Measurements from ENCODE around the gene ATP8B3.

The ATP8B3 gene

GRCh38 chr19:1767464-1767933, 44.6 kb downstream of the ATP8B3 start:
- POLR2A ChIA-PET: interaction anchor here (0.6 kb wide), 1 partner anchor 185 kb away, joined by 3 read pairs; no protein-coding TSS in a partner anchor
- CTCF ChIA-PET: interaction anchor here (0.6 to 6.3 kb wide), 16 partner anchors 9 to 165 kb away, joined by 3 to 68 read pairs (median 4); no protein-coding TSS in a partner anchor
- Histone ChIP-seq H3K9me3 (ENCODE audit: control insufficient read depth, insufficient read depth, low read depth, low read length) (no peaks in the 10 kb centered on the region), H3K27ac (ENCODE audit: extremely low read depth, low read depth, low read length) (no peak overlapping the region), H3K4me3 (ENCODE audit: low read depth, low read length) (no peak overlapping the region), H3K36me3 (ENCODE audit: control insufficient read depth in 2 of 2, insufficient read depth in 1 of 2, low read length in 2 of 2) (no peaks in the 10 kb centered on the region), H3K4me1 (ENCODE audit: control insufficient read depth, insufficient read depth, low read length) (no peaks in the 10 kb centered on the region)
- no peak for TF ChIP-seq ZNF404 (tag by site-specific recombination; IDR thresholded peaks at IDR 0.05)
- no peak for TF ChIP-seq ZNF830 (tag by site-specific recombination; IDR thresholded peaks at IDR 0.05; ENCODE audit: low read depth)
- peak; percentile 74 for TF ChIP-seq ZNF654 (tag by site-specific recombination; IDR thresholded peaks at IDR 0.05; ENCODE audit: low read depth)
- TF ChIP-seq KLF17 (tag by site-specific recombination; IDR thresholded peaks at IDR 0.05): peak; percentile 61; the same call in 1 of the 2 replicates
- TF ChIP-seq ZBTB11 (tag by site-specific recombination; conservative IDR thresholded peaks at IDR 0.05; ENCODE audit: low read depth): 0 out of 2 replicates have a peak, but pooled peaks have one; percentile 9
- peak; percentile 41; the same call in 1 of the 2 replicates for TF ChIP-seq PRDM10 (tag by site-specific recombination; IDR thresholded peaks at IDR 0.05)
- TF ChIP-seq PATZ1 (tag by site-specific recombination; IDR thresholded peaks at IDR 0.05): peak; percentile 88
- TF ChIP-seq EGR2 (tag by site-specific recombination; IDR thresholded peaks at IDR 0.05; ENCODE audit: low read depth): 0 out of 2 replicates have a peak, but pooled peaks have one; percentile 6
- peak; percentile 48 for TF ChIP-seq ZFHX2 (tag by site-specific recombination; conservative IDR thresholded peaks at IDR 0.05)
- peak; percentile 51 for TF ChIP-seq KLF1 (tag by site-specific recombination; IDR thresholded peaks at IDR 0.05)
- peak; percentile 52 for TF ChIP-seq SP3 (tag by site-specific recombination; IDR thresholded peaks at IDR 0.05)
- TF ChIP-seq ZNF639 (tag by site-specific recombination; IDR thresholded peaks at IDR 0.05): no peak
- TF ChIP-seq KLF8 (tag by site-specific recombination; IDR thresholded peaks at IDR 0.05): peak; percentile 29; the same call in 1 of the 2 replicates
- TF ChIP-seq ZNF660 (tag by site-specific recombination; IDR thresholded peaks at IDR 0.05): 0 out of 2 replicates have a peak, but pooled peaks have one; percentile 60
- peak; percentile 21; the same call in 1 of the 2 replicates for TF ChIP-seq ZBTB7A (tag by site-specific recombination; IDR thresholded peaks at IDR 0.05; ENCODE audit: low read depth)
- TF ChIP-seq ZNF692 (tag by site-specific recombination; IDR thresholded peaks at IDR 0.05): 0 out of 2 replicates have a peak, but pooled peaks have one; percentile 25
- TF ChIP-seq KLF9 (tag by site-specific recombination; IDR thresholded peaks at IDR 0.05; ENCODE audit: low read depth): peak; percentile 60; the same call in 1 of the 2 replicates
- peak; percentile 84 for TF ChIP-seq CTCF (tag by site-specific recombination; IDR thresholded peaks at IDR 0.05)
- TF ChIP-seq ZNF391 (tag by site-specific recombination; IDR thresholded peaks at IDR 0.05; ENCODE audit: borderline replicate concordance, low read depth): 0 out of 2 replicates have a peak, but pooled peaks have one; percentile 32
- TF ChIP-seq SP2 (tag by site-specific recombination; IDR thresholded peaks at IDR 0.05): peak; percentile 41; the same call in 1 of the 2 replicates
- TF ChIP-seq ZNF202 (tag by site-specific recombination; IDR thresholded peaks at IDR 0.05; ENCODE audit: borderline replicate concordance): no peak

Measured in HEK293 (cell line).